IPS-NIHi7 (cell line): ENCODE data around the gene CAMTA1.
"Not testable (repeated sequence)": the region's sequence is repeated elsewhere in the genome, so short reads cannot be mapped to it uniquely, and the experiment has no call there.

Experiments
- DNase-seq: peaks from one replicate; pipeline ENCODE4 v3.0.0; 2012; ENCODE audit warnings: mixed read lengths; ENCODE audit errors: extremely low spot score

CAMTA1 gene

GRCh38 chr1:6906783-6907182 is 121.5 kb downstream of the CAMTA1 start:
- DNase-seq = peak; percentile 63

- DNase-seq = no peak
Measured at GRCh38 chr1:6907201-6907600, 121.9 kb downstream of the CAMTA1 start.

- no peak for DNase-seq
Measured at GRCh38 chr1:6907676-6908434, 122.6 kb downstream of the CAMTA1 start.

GRCh38 chr1:6909401-6909800 is 124.1 kb downstream of the CAMTA1 start:
- DNase-seq = no peak

GRCh38 chr1:6909857-6910256 is 124.6 kb downstream of the CAMTA1 start:
- DNase-seq = no peak

GRCh38 chr1:6911021-6911941 is 126.0 kb downstream of the CAMTA1 start:
- DNase-seq = no peak

- DNase-seq = no peak
Measured at GRCh38 chr1:6911974-6912373, 126.7 kb downstream of the CAMTA1 start.

- DNase-seq = no peak
Measured at GRCh38 chr1:6912518-6912917, 127.3 kb downstream of the CAMTA1 start.

- no peak for DNase-seq
Measured at GRCh38 chr1:6913086-6913485, 127.8 kb downstream of the CAMTA1 start.

GRCh38 chr1:6914706-6915105 is 129.5 kb downstream of the CAMTA1 start:
- DNase-seq = no peak

- no peak for DNase-seq
Measured at GRCh38 chr1:6915999-6916565, 130.8 kb downstream of the CAMTA1 start.

GRCh38 chr1:6917067-6917466 is 131.8 kb downstream of the CAMTA1 start:
- no peak for DNase-seq

GRCh38 chr1:6918186-6918924 is 133.1 kb downstream of the CAMTA1 start:
- DNase-seq = no peak

- DNase-seq = no peak
Measured at GRCh38 chr1:6918925-6919511, 133.8 kb downstream of the CAMTA1 start.

- not testable (repeated sequence) for DNase-seq
Measured at GRCh38 chr1:6921506-6921905, 136.3 kb downstream of the CAMTA1 start.

- DNase-seq = no peak
Measured at GRCh38 chr1:6922096-6922931, 137.1 kb downstream of the CAMTA1 start.

GRCh38 chr1:6923012-6923411 is 137.8 kb downstream of the CAMTA1 start:
- no peak for DNase-seq

- DNase-seq = no peak
Measured at GRCh38 chr1:6923416-6923815, 138.2 kb downstream of the CAMTA1 start.

- no peak for DNase-seq
Measured at GRCh38 chr1:6923955-6924881, 139.0 kb downstream of the CAMTA1 start.
